Gastroesophageal sphincter (tissue), 4 donors: ENCODE results near the gene RNASEH2B. TPM values are rescaled to one million over a fixed set of nuclear protein-coding genes. Genes with fewer than 3 reads are reported as not detected.

Experiments
- ATAC-seq: fragments of 150-250 bp; one replicate; pipeline ENCODE4 v1.9.1; 2016; ENCODE audit warnings: mild to moderate bottlenecking, moderate library complexity
- H3K27ac ChIP-seq, 4 donors: fragments of 200-600 bp; sonication (generic) in 3 of 4; 1 replicate in 3 of 4; 2 replicates in 1 of 4; pipeline ENCODE4 v1.5.1; 2016 to 2019
- H3K27me3 ChIP-seq: fragments of 200-600 bp; sonication (generic); one replicate; pipeline ENCODE4 v1.5.1; 2019
- H3K36me3 ChIP-seq, 2 donors: fragments of 200-600 bp; sonication (generic); one replicate each; pipeline ENCODE4 v1.5.1; 2019; ENCODE audit warnings: control low read depth in 1 of 2
- H3K4me1 ChIP-seq, 3 donors: fragments of 200-600 bp; sonication (generic); 1 replicate in 2 of 3; 2 replicates in 1 of 3; pipeline ENCODE4 v1.5.1; 2016 to 2019; ENCODE audit warnings: control low read depth in 2 of 3
- H3K4me3 ChIP-seq, 2 donors: fragments of 200-600 bp; sonication (generic); one replicate each; pipeline ENCODE4 v1.5.1; 2019; ENCODE audit warnings: mild to moderate bottlenecking in 1 of 2, moderate library complexity in 1 of 2
- H3K9me3 ChIP-seq, 3 donors: fragments of 200-600 bp; sonication (generic); one replicate each; pipeline ENCODE4 v1.5.1; 2017 to 2019; ENCODE audit warnings: control low read depth in 2 of 3
- EP300 ChIP-seq: sonication (generic); formaldehyde crosslinking; IDR thresholded peaks from one replicate; pipeline ENCODE4 v1.6.1; 2017; ENCODE audit warnings: antibody characterized with exemption, mild to moderate bottlenecking
- POLR2A ChIP-seq, 2 donors: fragments of 450-650 bp; IDR thresholded peaks; one replicate each; pipeline ENCODE4 v1.6.1; 2017; ENCODE audit warnings: antibody characterized with exemption in 2 of 2, mild to moderate bottlenecking in 2 of 2, moderate library complexity in 1 of 2
- POLR2AphosphoS5 ChIP-seq: sonication (generic); formaldehyde crosslinking; IDR thresholded peaks from one replicate; pipeline ENCODE4 v1.6.1; 2017; ENCODE audit warnings: antibody characterized with exemption
- WGBS, 2 donors: methylation state at CpG; one replicate each; pipeline ENCODE4 v1.1.5; 2018; ENCODE audit warnings: low coverage in 1 of 2; 5-methylcytosine and 5-hydroxymethylcytosine counted together
- total RNA-seq, 4 donors: library from RNA; depleted of rRNA; stranded (reverse); fragments of >200 nt; gene quantifications; one replicate each; pipeline ENCODE4 v1.1.0, GENCODE V29; 2016
- TF ChIP-seq, protein P1 (sequence below), 4 experiments: fragments of 200-600 bp in 2 of 4; fragments of 450-650 bp in 2 of 4; sonication (generic) in 1 of 4; IDR thresholded peaks; one replicate each; pipeline ENCODE4 v1.5.1; 2017 to 2019; ENCODE audit warnings: antibody characterized with exemption in 4 of 4, mild to moderate bottlenecking in 2 of 4, moderate library complexity in 2 of 4

The RNASEH2B gene
- total RNA-seq, 4 donors from 2014 or later, result 31.6 to 76.5 (median 51.6) TPM

DNA sequence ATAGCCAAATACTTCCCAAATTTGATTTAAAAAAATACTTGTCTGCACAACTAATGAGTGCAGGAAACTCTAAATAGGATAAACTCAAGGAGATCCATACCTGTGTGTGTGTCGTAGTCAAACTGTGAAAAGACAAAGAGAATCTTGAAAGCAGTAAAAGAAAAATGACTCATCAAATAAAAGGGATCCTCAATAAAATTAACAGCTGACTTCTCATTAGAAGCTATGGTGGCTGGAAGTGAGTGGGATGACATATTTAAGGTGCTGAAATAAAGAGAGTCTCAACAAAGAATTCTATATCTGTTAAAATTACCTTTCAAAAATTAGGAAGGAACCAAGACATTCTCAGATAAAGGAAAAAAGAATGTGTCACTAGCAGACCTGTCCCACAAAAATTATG is 13.7 kb downstream of the RNASEH2B start:
- ATAC-seq, result no peak
- Histone ChIP-seq H3K36me3 (no peaks in the 10 kb centered on the region), H3K27ac (no peak overlapping the region), H3K4me3 (no peak overlapping the region), H3K27me3 (no peaks in the 10 kb centered on the region), H3K9me3 (peaks cover 0 to 37% (median 0%) of the 10 kb centered on the region in 3 donors), H3K4me1 (peaks cover 7 to 34% (median 14%) of the 10 kb centered on the region in 3 donors)
- no peak for TF ChIP-seq EP300
- TF ChIP-seq, protein P1, sequence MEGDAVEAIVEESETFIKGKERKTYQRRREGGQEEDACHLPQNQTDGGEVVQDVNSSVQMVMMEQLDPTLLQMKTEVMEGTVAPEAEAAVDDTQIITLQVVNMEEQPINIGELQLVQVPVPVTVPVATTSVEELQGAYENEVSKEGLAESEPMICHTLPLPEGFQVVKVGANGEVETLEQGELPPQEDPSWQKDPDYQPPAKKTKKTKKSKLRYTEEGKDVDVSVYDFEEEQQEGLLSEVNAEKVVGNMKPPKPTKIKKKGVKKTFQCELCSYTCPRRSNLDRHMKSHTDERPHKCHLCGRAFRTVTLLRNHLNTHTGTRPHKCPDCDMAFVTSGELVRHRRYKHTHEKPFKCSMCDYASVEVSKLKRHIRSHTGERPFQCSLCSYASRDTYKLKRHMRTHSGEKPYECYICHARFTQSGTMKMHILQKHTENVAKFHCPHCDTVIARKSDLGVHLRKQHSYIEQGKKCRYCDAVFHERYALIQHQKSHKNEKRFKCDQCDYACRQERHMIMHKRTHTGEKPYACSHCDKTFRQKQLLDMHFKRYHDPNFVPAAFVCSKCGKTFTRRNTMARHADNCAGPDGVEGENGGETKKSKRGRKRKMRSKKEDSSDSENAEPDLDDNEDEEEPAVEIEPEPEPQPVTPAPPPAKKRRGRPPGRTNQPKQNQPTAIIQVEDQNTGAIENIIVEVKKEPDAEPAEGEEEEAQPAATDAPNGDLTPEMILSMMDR (IDR thresholded peaks at IDR 0.05), result no peak
- no peak for TF ChIP-seq POLR2A (IDR thresholded peaks at IDR 0.05)
- TF ChIP-seq POLR2AphosphoS5, result no peak
- 89 to 91% methylated on average over 1 of the region's 1 CpG for WGBS, 2 donors

DNA sequence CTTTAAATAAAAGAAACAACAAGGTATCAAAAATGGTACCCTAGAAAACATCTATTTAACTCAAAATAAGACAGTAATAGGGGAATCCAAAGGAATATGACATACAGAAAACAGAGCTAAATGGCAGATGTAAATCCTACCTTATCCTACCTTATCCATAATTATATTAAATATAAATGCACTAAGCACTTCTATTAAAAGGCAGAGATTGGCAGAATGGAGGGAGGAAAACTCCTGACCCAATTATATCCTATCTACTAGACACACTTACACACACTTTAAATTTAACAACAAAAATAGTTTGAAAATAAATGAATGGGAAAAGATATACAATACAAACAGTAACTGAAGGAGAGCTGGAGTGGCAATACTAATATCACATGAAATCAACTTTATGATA is 14.4 kb downstream of the RNASEH2B start:
- H3K27me3 ChIP-seq, result no peaks in the 10 kb centered on the region
- H3K27ac ChIP-seq, result no peak overlapping the region
- peaks cover 0 to 37% (median 0%) of the 10 kb centered on the region in 3 donors for H3K9me3 ChIP-seq
- H3K36me3 ChIP-seq, result no peaks in the 10 kb centered on the region
- no peak overlapping the region for H3K4me3 ChIP-seq
- TF ChIP-seq POLR2A (IDR thresholded peaks at IDR 0.05) (no peak), EP300 (no peak), POLR2AphosphoS5 (no peak)
- TF ChIP-seq, protein P1 (IDR thresholded peaks at IDR 0.05), result no peak
- peaks cover 0 to 34% (median 12%) of the 10 kb centered on the region in 3 donors for H3K4me1 ChIP-seq
- no peak for ATAC-seq

DNA sequence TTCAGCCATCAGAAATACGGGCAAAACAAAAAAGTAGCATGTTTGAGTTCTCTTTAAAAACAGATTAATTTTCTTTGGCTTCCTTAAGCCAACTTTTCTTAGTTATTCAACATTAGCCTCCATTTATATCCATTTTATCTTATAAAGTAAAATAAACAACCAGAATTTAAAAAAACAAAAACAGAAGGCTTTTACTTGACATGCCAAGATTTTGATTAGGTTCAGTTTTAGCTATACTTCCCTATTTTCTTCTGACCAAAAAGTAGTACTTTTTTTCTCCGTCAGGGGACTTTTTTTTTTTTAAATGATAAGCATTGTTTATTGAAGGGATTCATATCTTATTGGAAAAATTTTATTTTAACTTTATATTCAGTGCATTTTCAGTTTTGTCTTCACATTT is 18.1 kb downstream of the RNASEH2B start:
- Histone ChIP-seq H3K27me3 (no peaks in the 10 kb centered on the region), H3K4me1 (peaks cover 0 to 29% (median 6%) of the 10 kb centered on the region in 3 donors), H3K9me3 (peaks cover 0 to 29% (median 0%) of the 10 kb centered on the region in 3 donors), H3K36me3 (peaks cover 0 to 20% of the 10 kb centered on the region in 2 donors), H3K27ac (no peak overlapping the region), H3K4me3 (no peak overlapping the region)
- no peak for ATAC-seq
- 30 to 54% methylated on average over 2 of the region's 2 CpGs for WGBS, 2 donors
- TF ChIP-seq EP300 (no peak), POLR2A (IDR thresholded peaks at IDR 0.05) (no peak), POLR2AphosphoS5 (no peak)

DNA sequence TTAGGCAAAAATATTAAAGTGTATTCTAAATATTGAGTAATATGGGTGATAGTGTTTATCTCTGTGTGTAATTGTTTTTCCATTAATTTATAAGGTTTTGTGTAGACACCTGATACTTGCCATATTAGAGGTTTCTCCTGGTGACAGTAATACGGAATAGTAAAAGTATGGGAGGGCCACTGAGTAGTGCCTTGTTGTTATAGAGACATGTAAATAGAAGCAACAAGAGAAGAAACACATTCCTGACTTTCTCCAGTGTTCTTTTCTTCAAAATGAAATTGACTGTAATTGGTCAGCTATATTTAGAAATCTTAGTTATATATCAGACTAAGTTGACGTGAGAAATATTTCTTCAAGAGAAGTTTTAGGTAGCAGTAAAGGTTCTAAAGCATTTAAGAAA is 18.5 kb downstream of the RNASEH2B start:
- TF ChIP-seq, protein P1 (IDR thresholded peaks at IDR 0.05), result no peak
- TF ChIP-seq POLR2AphosphoS5 (no peak), POLR2A (IDR thresholded peaks at IDR 0.05) (no peak), EP300 (no peak)
- Histone ChIP-seq H3K4me1 (peaks cover 0 to 29% (median 6%) of the 10 kb centered on the region in 3 donors), H3K27me3 (no peaks in the 10 kb centered on the region), H3K4me3 (no peak overlapping the region), H3K9me3 (peaks cover 0 to 25% (median 0%) of the 10 kb centered on the region in 3 donors), H3K36me3 (peaks cover 0 to 24% of the 10 kb centered on the region in 2 donors), H3K27ac (peak overlapping the region in 1 of 4 donors; percentile 43)
- WGBS, 2 donors, result 8 to 22% methylated on average over 2 of the region's 2 CpGs
- no peak for ATAC-seq

DNA sequence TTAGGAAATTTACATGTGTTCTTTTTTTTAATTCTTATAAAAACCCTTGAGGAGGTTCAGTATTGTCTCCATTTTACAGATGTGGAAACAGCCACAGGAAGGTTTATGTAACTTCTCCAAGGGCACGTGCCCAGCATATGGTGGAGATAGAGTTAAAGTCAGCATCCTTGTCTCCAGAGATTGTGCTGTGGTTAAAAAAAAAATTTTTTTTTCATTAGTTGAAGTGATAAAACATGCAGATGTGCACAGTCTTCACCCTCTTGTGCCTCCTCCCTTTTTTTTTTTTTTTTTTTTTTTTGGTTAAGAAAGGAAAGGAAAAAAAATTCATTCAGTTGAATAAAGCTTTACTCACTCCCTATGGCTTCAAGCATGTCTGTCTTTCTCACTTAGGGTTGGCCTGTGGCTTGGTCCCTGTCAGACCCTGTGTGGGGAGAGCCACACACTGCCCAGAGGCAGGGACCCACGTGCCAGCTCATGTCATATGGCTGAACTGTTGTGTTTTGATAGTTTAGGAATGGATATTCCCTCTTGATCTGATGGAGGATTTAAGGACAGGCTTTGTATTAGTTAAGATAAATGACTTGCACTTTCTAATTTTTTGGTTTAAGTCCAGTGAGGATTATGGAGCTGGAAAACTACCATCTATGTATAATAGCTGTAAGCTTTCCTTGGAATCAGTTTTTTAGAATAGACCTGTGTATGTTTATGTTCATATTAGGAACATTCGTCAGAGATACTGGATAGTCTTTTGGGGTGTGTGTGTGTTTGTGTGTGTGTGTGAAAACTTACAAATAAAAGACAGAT is 19.3 kb downstream of the RNASEH2B start:
- TF ChIP-seq POLR2AphosphoS5 (no peak), POLR2A (IDR thresholded peaks at IDR 0.05) (no peak), EP300 (no peak)
- TF ChIP-seq, protein P1 (IDR thresholded peaks at IDR 0.05), result no peak
- H3K9me3 ChIP-seq, result peaks cover 0 to 17% (median 0%) of the 10 kb centered on the region in 3 donors
- peaks cover 0 to 28% of the 10 kb centered on the region in 2 donors for H3K36me3 ChIP-seq
- ATAC-seq, result no peak
- 0 to 35% methylated on average over 2 to 3 of the region's 3 CpGs for WGBS, 2 donors
- peak overlapping the region in 3 of 4 donors; percentile 6 to 43 (median 22) for H3K27ac ChIP-seq
- H3K27me3 ChIP-seq, result no peaks in the 10 kb centered on the region
- peaks cover 0 to 29% (median 6%) of the 10 kb centered on the region in 3 donors for H3K4me1 ChIP-seq
- no peak overlapping the region for H3K4me3 ChIP-seq
